ENCODE data around the gene ATOSA. TPM values are rescaled to one million over a fixed set of nuclear protein-coding genes. Genes with fewer than 3 reads are reported as not detected.

ATOSA gene
- total and polyA plus RNA-seq, 2 donors from 2014 or later: 17.3 to 38.2 TPM

DNA sequence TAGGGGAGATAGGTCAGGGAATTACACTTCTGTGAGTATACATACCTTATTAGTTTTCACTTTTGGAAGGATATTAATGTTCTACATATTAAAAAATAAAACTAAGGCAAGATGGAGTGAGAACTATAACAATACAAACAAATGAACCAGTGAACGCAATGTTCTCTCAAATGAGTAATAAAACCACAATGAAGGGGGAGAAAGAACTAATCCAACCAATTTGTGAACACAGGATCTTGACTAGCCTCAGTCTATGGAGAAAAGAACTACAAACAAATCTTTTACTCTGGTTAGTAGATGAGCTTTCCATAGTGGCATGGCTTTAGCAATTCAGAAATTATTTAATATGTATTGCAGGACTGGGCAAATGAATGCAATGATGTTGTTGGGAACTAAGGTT, 26.9 kb upstream of the ATOSA start:
- no peak overlapping the region for H3K4me3 ChIP-seq (ENCODE audit: low read length in 3 of 3)
- no peaks in the 10 kb centered on the region for H3K36me3 ChIP-seq (ENCODE audit: control insufficient read depth in 2 of 3, insufficient read depth in 3 of 3, low read length in 3 of 3)
- H3K27ac ChIP-seq (ENCODE audit: low read depth in 2 of 2, low read length in 2 of 2): no peak overlapping the region
- DNase-seq (no peak), FAIRE-seq (no peak)
- no peaks in the 10 kb centered on the region for H3K4me1 ChIP-seq (ENCODE audit: control insufficient read depth in 2 of 3, insufficient read depth in 2 of 3, low read depth in 1 of 3, low read length in 3 of 3)
- no peak overlapping the region for H3K9ac ChIP-seq (ENCODE audit: low read length in 3 of 3)
- no peaks in the 10 kb centered on the region for H3K9me3 ChIP-seq (ENCODE audit: control insufficient read depth in 2 of 3, insufficient read depth in 1 of 3, low read length in 3 of 3)
- H3K27me3 ChIP-seq (ENCODE audit: control insufficient read depth, insufficient read depth, low read length): no peaks in the 10 kb centered on the region
- TF ChIP-seq, protein P1, sequence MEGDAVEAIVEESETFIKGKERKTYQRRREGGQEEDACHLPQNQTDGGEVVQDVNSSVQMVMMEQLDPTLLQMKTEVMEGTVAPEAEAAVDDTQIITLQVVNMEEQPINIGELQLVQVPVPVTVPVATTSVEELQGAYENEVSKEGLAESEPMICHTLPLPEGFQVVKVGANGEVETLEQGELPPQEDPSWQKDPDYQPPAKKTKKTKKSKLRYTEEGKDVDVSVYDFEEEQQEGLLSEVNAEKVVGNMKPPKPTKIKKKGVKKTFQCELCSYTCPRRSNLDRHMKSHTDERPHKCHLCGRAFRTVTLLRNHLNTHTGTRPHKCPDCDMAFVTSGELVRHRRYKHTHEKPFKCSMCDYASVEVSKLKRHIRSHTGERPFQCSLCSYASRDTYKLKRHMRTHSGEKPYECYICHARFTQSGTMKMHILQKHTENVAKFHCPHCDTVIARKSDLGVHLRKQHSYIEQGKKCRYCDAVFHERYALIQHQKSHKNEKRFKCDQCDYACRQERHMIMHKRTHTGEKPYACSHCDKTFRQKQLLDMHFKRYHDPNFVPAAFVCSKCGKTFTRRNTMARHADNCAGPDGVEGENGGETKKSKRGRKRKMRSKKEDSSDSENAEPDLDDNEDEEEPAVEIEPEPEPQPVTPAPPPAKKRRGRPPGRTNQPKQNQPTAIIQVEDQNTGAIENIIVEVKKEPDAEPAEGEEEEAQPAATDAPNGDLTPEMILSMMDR (IDR thresholded peaks at IDR 0.05; ENCODE audit: borderline replicate concordance, extremely low read depth, insufficient read depth): no peak
- intact Hi-C loops (cut with DNase I): no loop called here

DNA sequence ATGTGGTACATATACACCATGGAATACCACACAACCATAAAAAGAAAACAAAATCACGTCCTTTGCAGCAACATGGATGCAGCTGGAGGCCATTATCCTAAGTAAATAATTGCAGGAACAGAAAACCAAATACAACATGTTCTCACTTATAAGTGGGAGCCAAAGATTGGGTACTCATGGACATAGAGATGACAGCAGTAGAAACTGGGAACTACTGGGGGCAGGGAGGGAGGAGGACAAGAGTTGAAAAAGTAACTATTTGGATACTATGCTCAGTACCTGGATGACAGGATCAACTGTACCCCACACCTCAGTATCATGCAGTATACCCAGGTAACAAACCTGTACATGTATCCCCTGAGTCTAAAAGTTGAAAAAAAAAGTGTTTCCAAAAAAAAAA, 23.2 kb upstream of the ATOSA start:
- FAIRE-seq (no peak), DNase-seq (no peak)
- TF ChIP-seq, protein P1 (IDR thresholded peaks at IDR 0.05; ENCODE audit: borderline replicate concordance, extremely low read depth, insufficient read depth): no peak
- Histone ChIP-seq H3K27me3 (ENCODE audit: control insufficient read depth, insufficient read depth, low read length) (no peaks in the 10 kb centered on the region), H3K36me3 (ENCODE audit: control insufficient read depth in 2 of 3, insufficient read depth in 3 of 3, low read length in 3 of 3) (no peaks in the 10 kb centered on the region), H3K9ac (ENCODE audit: low read length in 3 of 3) (no peak overlapping the region), H3K4me3 (ENCODE audit: low read length in 3 of 3) (no peak overlapping the region), H3K9me3 (ENCODE audit: control insufficient read depth in 2 of 3, insufficient read depth in 1 of 3, low read length in 3 of 3) (no peaks in the 10 kb centered on the region), H3K4me1 (ENCODE audit: control insufficient read depth in 2 of 3, insufficient read depth in 2 of 3, low read depth in 1 of 3, low read length in 3 of 3) (no peaks in the 10 kb centered on the region), H3K27ac (ENCODE audit: low read depth in 2 of 2, low read length in 2 of 2) (no peak overlapping the region)
- intact Hi-C loops (cut with DNase I): no loop called here

GRCh38 chr15:52699457-52699856, 20.3 kb upstream of the ATOSA start:
- FAIRE-seq: no peak
- peak in 2 of 5 donors; percentile 45 to 46 for DNase-seq
- H3K9me3 ChIP-seq (ENCODE audit: control insufficient read depth in 2 of 3, insufficient read depth in 1 of 3, low read length in 3 of 3): no peaks in the 10 kb centered on the region
- H3K9ac ChIP-seq (ENCODE audit: low read length in 3 of 3): no peak overlapping the region
- TF ChIP-seq, protein P1 (IDR thresholded peaks at IDR 0.05; ENCODE audit: borderline replicate concordance, extremely low read depth, insufficient read depth): no peak
- no peak overlapping the region for H3K4me3 ChIP-seq (ENCODE audit: low read length in 3 of 3)
- no peaks in the 10 kb centered on the region for H3K27me3 ChIP-seq (ENCODE audit: control insufficient read depth, insufficient read depth, low read length)
- H3K4me1 ChIP-seq (ENCODE audit: control insufficient read depth in 2 of 3, insufficient read depth in 2 of 3, low read depth in 1 of 3, low read length in 3 of 3): no peaks in the 10 kb centered on the region
- H3K36me3 ChIP-seq (ENCODE audit: control insufficient read depth in 2 of 3, insufficient read depth in 3 of 3, low read length in 3 of 3): no peaks in the 10 kb centered on the region
- intact Hi-C loops (cut with DNase I): no loop called here
- H3K27ac ChIP-seq (ENCODE audit: low read depth in 2 of 2, low read length in 2 of 2): no peak overlapping the region

DNA sequence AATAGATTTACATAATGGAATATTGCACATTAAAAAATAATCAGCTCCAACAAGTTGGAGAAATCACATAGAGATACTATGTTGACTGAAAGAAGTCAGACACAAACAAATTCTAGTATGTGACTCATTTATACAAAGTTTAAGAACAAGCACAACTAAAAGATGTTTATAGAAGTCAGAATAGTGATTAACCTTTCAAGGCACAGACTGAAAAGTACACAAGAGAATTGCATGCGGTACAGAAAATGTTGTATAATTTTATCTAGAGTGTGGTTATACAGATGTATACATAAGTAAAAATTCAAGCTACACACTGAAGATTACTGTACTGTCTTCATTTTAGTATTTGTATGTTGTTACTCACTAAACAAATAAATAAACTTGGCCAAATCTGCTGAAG, 19.3 kb upstream of the ATOSA start:
- no peaks in the 10 kb centered on the region for H3K36me3 ChIP-seq (ENCODE audit: control insufficient read depth in 2 of 3, insufficient read depth in 3 of 3, low read length in 3 of 3)
- TF ChIP-seq, protein P1 (IDR thresholded peaks at IDR 0.05; ENCODE audit: borderline replicate concordance, extremely low read depth, insufficient read depth): no peak
- no peak overlapping the region for H3K27ac ChIP-seq (ENCODE audit: low read depth in 2 of 2, low read length in 2 of 2)
- intact Hi-C loops (cut with DNase I): no loop called here
- FAIRE-seq (no peak), DNase-seq (no peak)
- H3K4me3 ChIP-seq (ENCODE audit: low read length in 3 of 3): no peak overlapping the region
- H3K27me3 ChIP-seq (ENCODE audit: control insufficient read depth, insufficient read depth, low read length): no peaks in the 10 kb centered on the region
- H3K9ac ChIP-seq (ENCODE audit: low read length in 3 of 3): no peak overlapping the region
- no peaks in the 10 kb centered on the region for H3K9me3 ChIP-seq (ENCODE audit: control insufficient read depth in 2 of 3, insufficient read depth in 1 of 3, low read length in 3 of 3)
- H3K4me1 ChIP-seq (ENCODE audit: control insufficient read depth in 2 of 3, insufficient read depth in 2 of 3, low read depth in 1 of 3, low read length in 3 of 3): no peaks in the 10 kb centered on the region
